NCI-H2107 (cell line): ENCODE measurements around the gene GHITM.
A peak's percentile ranks its signal among the peaks of the same experiment; 100 is the strongest.
"Not testable (repeated sequence)": the region's sequence is repeated elsewhere in the genome, so short reads cannot be mapped to it uniquely, and the experiment has no call there.

ENCODE experiments used
- DNase-seq: peaks from one replicate; lab custom pipeline; 2025; lab: John Stamatoyannopoulos, UW

Gene GHITM

GRCh38 chr10:84139126-84140035, at the start of gene GHITM:
TSS of gene GHITM (plus strand) at chr10:84139509. CDS start at chr10:84141501, 1,992 bp downstream.
- peak; percentile 82 for DNase-seq

GRCh38 chr10:84095811-84096497, 43.4 kb upstream of the GHITM start:
- DNase-seq = no peak

GRCh38 chr10:84097787-84098353, 41.4 kb upstream of the GHITM start:
- DNase-seq = no peak

- no peak for DNase-seq
These were observed 40.6 kb upstream of the GHITM start for GRCh38 chr10:84098667-84099066.

GRCh38 chr10:84101042-84101441, 38.3 kb upstream of the GHITM start:
- no peak for DNase-seq

- no peak for DNase-seq
These were observed 30.5 kb upstream of the GHITM start for GRCh38 chr10:84108797-84109196.

GRCh38 chr10:84109772-84110171, 29.5 kb upstream of the GHITM start:
- DNase-seq = not testable (repeated sequence)

- DNase-seq = not testable (repeated sequence)
These were observed 25.8 kb upstream of the GHITM start for GRCh38 chr10:84113468-84113867.

- no peak for DNase-seq
These were observed 25.1 kb upstream of the GHITM start for GRCh38 chr10:84114088-84114667.

- DNase-seq = not testable (repeated sequence)
These were observed 22.1 kb upstream of the GHITM start for GRCh38 chr10:84117204-84117603.

GRCh38 chr10:84117686-84118394, 21.5 kb upstream of the GHITM start:
- DNase-seq = no peak

GRCh38 chr10:84118395-84119006, 20.8 kb upstream of the GHITM start:
- no peak for DNase-seq

GRCh38 chr10:84123362-84123761, 15.9 kb upstream of the GHITM start:
- no peak for DNase-seq

GRCh38 chr10:84125910-84126784, 13.2 kb upstream of the GHITM start:
- DNase-seq = not testable (repeated sequence)

GRCh38 chr10:84126785-84127167, 12.5 kb upstream of the GHITM start:
- no peak for DNase-seq

GRCh38 chr10:84135836-84136235, 3.5 kb upstream of the GHITM start:
- no peak for DNase-seq

GRCh38 chr10:84137811-84138210, 1.5 kb upstream of the GHITM start:
- DNase-seq = no peak

GRCh38 chr10:84138478-84139125, 707 bp upstream of the GHITM start:
- no peak for DNase-seq

- DNase-seq = no peak
These were observed 699 bp downstream of the GHITM start for GRCh38 chr10:84140036-84140379.

GRCh38 chr10:84147347-84147746, 8.0 kb downstream of the GHITM start:
- no peak for DNase-seq
